Hematopoietic multipotent progenitor cell treated with erythropoietin and hydrocortisone succinate and interleukin-3 and kit ligand, for 15 days (in vitro differentiated cells): ENCODE data around the gene ALKBH6.

Source experiments
- DNase-seq: peaks from one replicate; pipeline ENCODE4 v3.0.0-alpha.2; 2015; ENCODE audit warnings: low spot score

The ALKBH6 gene

GRCh38 chr19:36030264-36031148, 16.5 kb upstream of the ALKBH6 start:
- DNase-seq = no peak

GRCh38 chr19:36028313-36029041, 14.5 kb upstream of the ALKBH6 start:
- no peak for DNase-seq

DNA sequence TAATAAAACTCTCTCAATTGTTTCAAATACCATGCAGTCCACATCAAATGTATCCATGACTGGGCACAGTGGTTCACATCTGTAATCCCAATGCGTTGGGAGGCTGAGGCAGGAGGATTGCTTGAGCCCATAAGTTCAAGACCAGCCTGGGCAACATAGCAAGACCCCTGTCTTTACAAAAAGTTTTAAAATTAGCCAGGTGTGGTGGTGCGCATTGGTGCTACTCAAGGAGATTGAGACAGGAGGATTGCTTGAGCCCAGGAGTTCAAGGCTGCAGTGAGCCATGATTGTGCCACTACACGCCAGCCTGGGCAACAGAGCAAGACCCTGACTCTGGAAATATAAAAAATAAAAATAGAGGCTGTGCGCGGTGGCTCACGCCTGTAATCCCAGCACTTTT, 13.7 kb upstream of the ALKBH6 start:
- DNase-seq = no peak

DNA sequence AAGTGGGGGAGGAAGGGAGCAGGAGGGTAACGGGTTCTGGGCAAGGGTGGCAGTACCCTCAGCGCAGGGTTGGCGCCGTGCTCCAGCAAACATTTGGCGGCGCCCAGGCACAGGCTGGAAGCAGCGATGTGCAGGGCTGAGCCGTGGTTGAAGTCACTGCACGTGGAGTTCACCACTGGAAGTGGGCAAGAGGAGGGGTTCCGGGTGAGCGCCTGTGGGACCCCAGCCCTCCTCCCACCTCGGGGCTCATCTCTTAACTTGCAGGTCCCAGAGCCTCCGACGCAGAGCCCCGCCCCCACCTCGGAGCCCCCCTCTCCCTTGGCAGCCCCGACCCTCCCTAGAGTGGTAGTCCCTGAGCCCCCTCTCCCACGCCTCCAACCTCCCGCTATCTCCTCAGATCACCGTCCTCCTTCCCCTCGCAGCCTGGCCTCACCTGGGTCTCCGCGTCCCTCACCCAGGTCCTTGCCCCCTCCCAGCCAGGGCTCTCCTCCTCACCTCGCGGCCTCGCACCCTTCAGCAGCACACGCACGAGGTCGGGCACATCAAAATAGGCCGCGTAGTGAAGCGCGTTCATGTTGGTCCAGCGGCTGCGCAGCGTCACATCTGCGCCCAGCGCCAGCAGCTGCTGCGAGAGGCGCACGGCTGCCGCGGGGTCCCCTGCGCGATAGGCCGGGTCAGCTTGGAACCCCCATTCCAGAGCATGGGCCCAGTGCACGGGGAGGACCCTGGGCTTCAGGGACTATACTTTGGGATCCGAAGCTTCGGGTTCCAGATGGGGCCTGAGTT, 12.3 kb upstream of the ALKBH6 start:
- no peak for DNase-seq

GRCh38 chr19:36025541-36025940, 11.5 kb upstream of the ALKBH6 start:
- DNase-seq = no peak

GRCh38 chr19:36023432-36023831, 9.4 kb upstream of the ALKBH6 start:
- DNase-seq = no peak

GRCh38 chr19:36019061-36019670, 5.2 kb upstream of the ALKBH6 start:
- no peak for DNase-seq

- peak; percentile 55 for DNase-seq
Observed at GRCh38 chr19:36013280-36014011, 567 bp downstream of the ALKBH6 start.

DNA sequence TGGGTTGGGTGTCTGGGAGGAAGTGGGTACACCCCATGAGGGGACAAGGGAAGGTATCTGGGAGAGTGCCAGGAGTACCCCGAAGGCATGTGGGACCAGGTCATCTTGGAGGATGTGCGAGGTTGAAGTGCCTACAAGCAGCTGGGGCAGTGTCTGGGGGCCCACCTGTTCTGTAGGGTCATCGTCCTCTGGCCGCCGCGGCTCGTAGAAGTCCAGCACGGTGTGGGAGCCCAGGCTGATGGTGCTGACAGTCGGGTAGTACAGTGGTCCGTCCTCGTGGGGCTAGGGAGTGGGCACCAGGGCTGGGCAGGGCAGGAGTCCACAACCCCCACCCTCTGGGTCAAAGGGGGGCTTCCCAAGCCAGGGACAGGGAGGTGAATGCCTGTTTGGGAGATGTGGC, 3.6 kb downstream of the ALKBH6 start:
- no peak for DNase-seq

DNA sequence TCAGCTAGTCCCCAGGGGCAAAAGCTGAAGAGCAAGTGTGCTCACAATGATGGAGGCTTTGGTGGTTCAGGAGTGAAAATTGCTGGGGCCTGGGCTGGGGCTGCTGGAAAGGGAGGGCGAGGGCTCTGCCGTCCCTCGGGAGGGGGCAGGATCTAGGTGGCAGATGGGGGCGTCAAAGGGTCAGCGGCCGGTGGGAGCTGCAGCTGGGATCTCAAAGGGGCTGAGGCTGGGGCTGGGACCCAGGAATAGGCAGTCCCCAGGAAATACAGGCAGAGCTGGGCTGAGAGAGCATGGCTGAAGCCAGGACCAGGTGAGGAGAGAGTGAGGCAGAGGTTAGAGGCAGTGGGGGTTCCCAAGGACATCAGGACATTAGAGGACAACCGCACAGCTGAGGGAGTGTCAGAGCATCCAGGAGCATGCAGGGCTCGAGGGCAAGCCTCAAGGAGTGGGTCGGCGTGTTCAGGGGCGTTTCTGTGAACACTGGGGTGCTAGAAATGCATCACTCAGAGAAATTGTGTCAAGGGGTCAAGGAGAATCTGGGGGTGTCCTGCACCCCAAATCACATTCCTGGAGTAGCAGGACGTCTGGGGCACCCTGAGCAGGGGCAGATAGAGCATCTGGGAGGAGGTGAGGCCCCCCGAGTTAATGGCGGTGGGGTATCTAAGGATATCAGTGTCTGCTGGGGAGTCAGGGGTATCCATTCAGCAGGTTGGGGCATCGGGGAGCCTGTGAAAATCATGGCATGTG, 4.2 kb downstream of the ALKBH6 start:
- DNase-seq = no peak

- peak; percentile 44 for DNase-seq
Observed at GRCh38 chr19:36009220-36009619, 4.8 kb downstream of the ALKBH6 start.

DNA sequence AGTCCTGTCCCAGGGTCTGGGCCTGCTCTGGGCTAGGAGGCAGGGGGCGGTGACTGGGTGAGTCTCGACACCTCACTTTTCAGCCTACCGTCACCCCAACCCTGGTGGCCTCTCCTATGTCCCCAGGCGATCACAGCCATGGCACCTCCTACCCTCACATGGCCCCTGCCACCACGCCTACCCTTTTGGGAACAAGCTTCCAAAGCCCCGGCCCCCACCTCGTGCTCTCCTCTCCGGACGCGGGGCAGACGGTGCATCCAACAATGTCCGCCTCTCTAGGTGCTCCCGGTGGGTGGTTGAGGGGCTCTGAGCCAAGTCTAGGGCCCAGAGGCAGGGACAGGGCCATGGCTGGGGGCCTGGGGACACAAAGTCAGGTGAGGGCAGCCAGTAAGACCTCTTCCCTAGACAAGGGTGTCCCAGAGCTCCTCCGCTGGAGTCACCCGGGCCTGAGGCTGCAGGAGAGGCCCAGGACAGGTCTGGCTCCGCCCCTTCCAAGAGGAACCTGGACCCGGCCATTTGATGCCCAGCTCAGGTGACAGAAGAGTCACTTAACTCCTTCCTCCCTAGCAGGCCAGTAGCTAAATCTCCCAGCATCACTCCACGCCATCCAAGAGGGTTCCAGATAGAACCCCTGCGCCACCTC, 5.6 kb downstream of the ALKBH6 start, which contains the start of gene SYNE4:
TSS of gene SYNE4 (minus strand) at position 478 of the 643 bp plus-strand sequence. CDS start at position 346, 132 bp downstream.
- no peak for DNase-seq

DNA sequence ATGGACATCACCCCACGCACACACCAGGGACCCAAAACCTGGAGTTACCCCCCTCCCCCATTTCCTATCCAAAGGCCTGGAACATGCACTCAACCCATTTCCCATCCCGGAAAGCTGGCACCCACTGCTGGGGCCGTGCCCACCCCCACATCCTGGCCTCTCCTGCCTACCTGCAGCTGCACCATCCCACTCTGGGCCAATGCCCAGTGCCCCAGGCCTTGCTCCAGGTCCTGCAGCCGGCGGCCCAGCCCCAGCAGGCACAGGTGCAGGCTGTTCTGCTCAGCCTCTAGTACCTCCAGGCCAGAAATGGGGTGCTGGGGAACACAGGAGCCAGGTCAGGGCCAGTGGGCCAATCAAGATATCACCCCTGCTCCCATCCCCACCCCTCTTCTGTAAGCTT, 7.1 kb downstream of the ALKBH6 start:
- no peak for DNase-seq

DNA sequence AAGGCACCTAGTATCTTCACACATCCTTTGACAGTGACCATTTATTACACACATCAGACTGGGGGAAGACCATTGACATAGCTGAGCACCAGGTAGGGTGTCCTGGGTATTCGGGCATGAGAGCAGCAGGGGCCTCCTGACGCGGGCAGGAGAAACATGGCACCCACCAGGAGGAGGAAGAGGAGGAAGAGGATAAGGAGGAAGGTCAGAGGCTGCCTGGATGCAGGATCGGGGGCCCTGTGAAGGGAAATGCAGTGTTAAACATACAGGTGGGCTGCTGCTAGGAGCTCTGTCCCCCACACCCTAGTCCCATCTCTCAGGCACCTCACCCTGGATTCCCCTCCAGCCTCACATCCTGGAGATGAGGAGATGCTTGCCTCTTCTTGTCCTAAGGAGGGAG, 10.7 kb downstream of the ALKBH6 start:
- no peak for DNase-seq

DNA sequence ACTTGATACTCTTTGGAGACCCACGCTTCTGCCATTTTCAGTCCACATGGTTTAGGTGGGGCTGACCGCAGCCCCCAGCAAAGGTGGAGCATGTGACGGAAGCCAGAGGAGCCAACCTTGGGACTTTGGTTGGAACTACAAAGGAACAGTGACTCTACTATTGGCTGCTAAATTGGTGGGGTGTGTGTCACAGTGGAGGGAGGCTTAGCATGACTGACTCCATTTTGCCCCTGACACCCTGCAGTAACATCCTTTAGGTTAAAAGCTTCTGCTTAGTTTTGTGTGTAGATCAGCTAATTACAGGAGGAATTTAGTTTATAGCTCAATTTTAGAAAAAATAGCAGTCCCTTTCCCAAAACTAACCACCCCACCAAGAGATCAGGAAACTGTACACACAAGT, 12.4 kb downstream of the ALKBH6 start:
- no peak for DNase-seq

DNA sequence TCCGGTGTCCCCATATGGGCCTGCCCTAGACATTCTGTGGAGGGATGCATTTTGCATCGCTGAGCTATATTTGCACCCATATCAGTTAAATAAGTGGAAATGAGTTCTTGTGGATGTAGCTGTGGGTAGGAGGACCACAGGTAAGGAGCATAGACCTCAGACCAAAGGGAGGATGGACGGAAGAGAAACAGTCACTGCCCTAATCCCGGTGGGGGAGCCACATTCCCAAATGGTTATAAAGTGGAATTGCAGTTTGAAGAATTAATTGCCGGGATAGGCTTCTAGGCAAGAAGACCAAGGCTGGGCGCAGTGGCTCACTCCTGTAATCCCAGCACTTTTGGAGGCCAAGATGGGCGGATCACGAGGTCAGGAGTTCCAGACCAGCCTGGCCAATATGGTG, 17.2 kb downstream of the ALKBH6 start:
- DNase-seq = no peak

- peak; percentile 96 for DNase-seq
Observed at GRCh38 chr19:35995048-35995993, 18.7 kb downstream of the ALKBH6 start, which contains the start of gene SDHAF1. Gene SDHAF1, plus strand, starts transcription at chr19:35995188. Its CDS starts 87 bp downstream, at chr19:35995275.

DNA sequence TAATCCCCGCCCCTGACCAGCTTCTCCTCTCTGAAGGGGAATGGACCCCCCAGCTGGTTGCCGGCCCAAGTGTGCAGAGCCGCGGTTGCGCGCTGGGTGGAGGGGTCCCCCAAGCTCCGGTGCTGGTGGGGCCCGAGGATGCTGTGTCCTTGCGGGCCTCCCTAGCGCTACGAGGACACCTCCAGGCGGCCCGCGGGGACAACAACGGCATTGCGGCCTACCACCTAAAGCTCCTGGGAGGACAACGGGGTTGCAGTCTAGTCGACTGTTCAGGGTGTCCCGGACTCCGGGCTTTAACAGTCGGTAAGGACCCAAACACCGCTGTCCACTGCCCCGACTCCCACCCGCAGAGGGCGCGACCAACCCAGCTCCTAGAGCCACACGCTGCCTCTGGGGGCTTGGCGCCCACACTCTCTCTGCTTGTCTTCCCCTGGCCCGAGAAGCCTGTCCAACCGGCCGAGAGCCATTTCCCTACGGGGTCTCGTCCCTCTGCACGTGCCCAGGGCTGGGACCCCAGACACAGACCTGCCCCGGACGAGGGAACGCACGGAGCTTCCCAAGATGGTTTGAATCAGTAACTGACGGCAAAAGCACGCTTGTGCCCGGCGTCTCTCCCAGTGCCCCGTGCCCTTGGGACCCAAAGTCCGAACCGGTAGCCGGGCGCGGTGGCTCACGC, 20.0 kb downstream of the ALKBH6 start:
- DNase-seq = no peak
